ENCODE measurements around the gene DUSP1.

- TF ChIP-seq POLR2A (IDR thresholded peaks at IDR 0.05; ENCODE audit: extremely low read depth, insufficient read length) (no peak), CTCF (IDR thresholded peaks at IDR 0.05; ENCODE audit: low read depth, low read length) (no peak), MAX (IDR thresholded peaks at IDR 0.05; ENCODE audit: low read depth, low read length) (no peak), MYC (IDR thresholded peaks at IDR 0.05; ENCODE audit: low read depth, low read length) (no peak)
These were observed 4.5 kb downstream of the DUSP1 start for GRCh38 chr5:172766287-172767108.

Data from NB4 (cell line).